Psoas muscle (tissue), 8 donors: ENCODE results near the gene ANAPC2. TPM values are rescaled to one million over a fixed set of nuclear protein-coding genes. Genes with fewer than 3 reads are reported as not detected.

Experiments
- ATAC-seq, 4 donors: fragments of 200-7000 bp; cut with Tn5 transposase; one replicate each; pipeline ENCODE4 v1.9.1; 2020; ENCODE audit warnings: moderate library complexity in 3 of 4, mild to moderate bottlenecking in 2 of 4
- DNase-seq, 2 donors: peaks; one replicate each; pipeline ENCODE4 v3.0.0-alpha.2; 2020
- H3K27ac ChIP-seq: fragments of 200-600 bp; one replicate; pipeline ENCODE4 v1.8.0; 2022
- H3K27me3 ChIP-seq, 3 donors: fragments of 200-600 bp in 1 of 3; one replicate each; pipeline versions ENCODE4 v1.6.1 to v1.8.0; 2013 to 2022; ENCODE audit warnings: low read length in 2 of 3, mild to moderate bottlenecking in 2 of 3, moderate library complexity in 1 of 3; ENCODE audit not compliant: insufficient read depth in 3 of 3
- H3K36me3 ChIP-seq, 2 donors: fragments of 200-600 bp in 1 of 2; one replicate each; pipeline versions ENCODE4 v1.6.1 to v1.8.0; 2013 to 2022; ENCODE audit warnings: low read depth in 1 of 2, mild to moderate bottlenecking in 1 of 2, moderate library complexity in 1 of 2; ENCODE audit not compliant: insufficient read depth in 1 of 2
- H3K4me1 ChIP-seq: fragments of 200-600 bp; one replicate; pipeline ENCODE4 v1.8.0; 2022
- H3K4me3 ChIP-seq: fragments of 200-600 bp; one replicate; pipeline ENCODE4 v1.8.0; 2022; ENCODE audit warnings: mild to moderate bottlenecking
- H3K9me3 ChIP-seq: fragments of 200-600 bp; one replicate; pipeline ENCODE4 v1.8.0; 2022
- WGBS, 3 donors: extraction: QIAGEN DNeasy Blood & Tissue Kit; methylation state at CpG; one replicate each; pipeline versions ENCODE4 v1.1.6 to v1.1.7; 2013; 5-methylcytosine and 5-hydroxymethylcytosine counted together
- intact Hi-C, 2 donors: fragments of 100-400 bp; cut with DNase I; formaldehyde crosslinking; loops; one replicate each; pipeline versions ENCODE4 v1.11.0 to v1.14.2; 2022
- long read RNA-seq, 2 donors: library from polyadenylated mRNA; unstranded; transcript quantifications; one replicate each; pipeline ENCODE4 v2.0.0, GENCODE V29; 2021
- polyA plus RNA-seq, 3 donors: library from polyadenylated mRNA; stranded (reverse); fragments of 200-250 nt; gene quantifications; one replicate each; pipeline ENCODE4 v1.2.3, GENCODE V29; 2013
- total RNA-seq, 4 donors: library from RNA; stranded (reverse); fragmentation: NEBNext Ultra II Directional in 2 of 4; extraction: Animal tissue kit (Norgen Biotek cat#: 25700) in 2 of 4; gene quantifications; one replicate each; pipeline versions ENCODE4 v1.2.1 to v1.2.4, GENCODE V29; 2021 to 2023
- TF ChIP-seq, protein P1 (sequence below): fragments of 200-600 bp; IDR thresholded peaks from one replicate; pipeline ENCODE4 v1.8.0; 2022; ENCODE audit warnings: antibody characterized with exemption
- donor health status: healthy with polysubstance abuse.
- donor health status: DM: no; HTN: no; CAD: no; lungs with moderate emphysema.
- donor health status: Bipolar disorder and iron deficiency.
- donor health status: healthy.
- donor health status: DM: yes; HTN: yes; CAD: no.
- donor health status: DM: no; HTN: no; CAD: no.
- donor health status: DM: no; HTN: no; CAD: no.
- donor health status: DM: yes; HTN: yes; CAD: no.

ANAPC2 gene, protein sequence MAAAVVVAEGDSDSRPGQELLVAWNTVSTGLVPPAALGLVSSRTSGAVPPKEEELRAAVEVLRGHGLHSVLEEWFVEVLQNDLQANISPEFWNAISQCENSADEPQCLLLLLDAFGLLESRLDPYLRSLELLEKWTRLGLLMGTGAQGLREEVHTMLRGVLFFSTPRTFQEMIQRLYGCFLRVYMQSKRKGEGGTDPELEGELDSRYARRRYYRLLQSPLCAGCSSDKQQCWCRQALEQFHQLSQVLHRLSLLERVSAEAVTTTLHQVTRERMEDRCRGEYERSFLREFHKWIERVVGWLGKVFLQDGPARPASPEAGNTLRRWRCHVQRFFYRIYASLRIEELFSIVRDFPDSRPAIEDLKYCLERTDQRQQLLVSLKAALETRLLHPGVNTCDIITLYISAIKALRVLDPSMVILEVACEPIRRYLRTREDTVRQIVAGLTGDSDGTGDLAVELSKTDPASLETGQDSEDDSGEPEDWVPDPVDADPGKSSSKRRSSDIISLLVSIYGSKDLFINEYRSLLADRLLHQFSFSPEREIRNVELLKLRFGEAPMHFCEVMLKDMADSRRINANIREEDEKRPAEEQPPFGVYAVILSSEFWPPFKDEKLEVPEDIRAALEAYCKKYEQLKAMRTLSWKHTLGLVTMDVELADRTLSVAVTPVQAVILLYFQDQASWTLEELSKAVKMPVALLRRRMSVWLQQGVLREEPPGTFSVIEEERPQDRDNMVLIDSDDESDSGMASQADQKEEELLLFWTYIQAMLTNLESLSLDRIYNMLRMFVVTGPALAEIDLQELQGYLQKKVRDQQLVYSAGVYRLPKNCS
- total RNA-seq: 10 to 100 TPM; 20.5 to 32.1 (median 24.3) TPM
- 10 to 100 TPM; 13.0 to 22.6 (median 21.6) TPM for polyA plus RNA-seq
- long read RNA-seq, donor 1, partial matches to known transcripts: 4 of 7 reads
- long read RNA-seq, donor 1, other reads (novel, unspliced or antisense): 0 of 7 reads
- long read RNA-seq, donor 2, transcript ANAPC2-201 (13 exons, 2,632 nt): major isoform, 6 of 13 reads
- long read RNA-seq, donor 2, partial matches to known transcripts: 5 of 13 reads
- long read RNA-seq, donor 2, other reads (novel, unspliced or antisense): 2 of 13 reads

- DNase-seq (peak; percentile 92 to 97), ATAC-seq (peak; percentile 93 to 95 (median 94))
- peak within 1 kb of the TSS; percentile 97 for H3K27ac ChIP-seq
- peaks cover 3 to 53% of the 10 kb centered on the region in 2 donors for H3K36me3 ChIP-seq
- H3K4me1 ChIP-seq: peaks cover 43% of the 10 kb centered on the region
- H3K9me3 ChIP-seq: no peaks in the 10 kb centered on the region
- H3K27me3 ChIP-seq: no peaks in the 10 kb centered on the region
- 0% methylated on average over 68 to 98 of the region's 98 CpGs for WGBS, 3 donors
- intact Hi-C loops: loop anchor here (1.0 to 5.0 kb wide), 3 partner anchors 17 to 39 kb away; partner anchors contain the start of genes CYSRT1 (in 1 of the 2), NDOR1 (in 1 of the 2), RNF208 (in 1 of the 2) and RNF224 (in 1 of the 2)
- H3K4me3 ChIP-seq: peak within 1 kb of the TSS; percentile 93
- TF ChIP-seq, protein P1, sequence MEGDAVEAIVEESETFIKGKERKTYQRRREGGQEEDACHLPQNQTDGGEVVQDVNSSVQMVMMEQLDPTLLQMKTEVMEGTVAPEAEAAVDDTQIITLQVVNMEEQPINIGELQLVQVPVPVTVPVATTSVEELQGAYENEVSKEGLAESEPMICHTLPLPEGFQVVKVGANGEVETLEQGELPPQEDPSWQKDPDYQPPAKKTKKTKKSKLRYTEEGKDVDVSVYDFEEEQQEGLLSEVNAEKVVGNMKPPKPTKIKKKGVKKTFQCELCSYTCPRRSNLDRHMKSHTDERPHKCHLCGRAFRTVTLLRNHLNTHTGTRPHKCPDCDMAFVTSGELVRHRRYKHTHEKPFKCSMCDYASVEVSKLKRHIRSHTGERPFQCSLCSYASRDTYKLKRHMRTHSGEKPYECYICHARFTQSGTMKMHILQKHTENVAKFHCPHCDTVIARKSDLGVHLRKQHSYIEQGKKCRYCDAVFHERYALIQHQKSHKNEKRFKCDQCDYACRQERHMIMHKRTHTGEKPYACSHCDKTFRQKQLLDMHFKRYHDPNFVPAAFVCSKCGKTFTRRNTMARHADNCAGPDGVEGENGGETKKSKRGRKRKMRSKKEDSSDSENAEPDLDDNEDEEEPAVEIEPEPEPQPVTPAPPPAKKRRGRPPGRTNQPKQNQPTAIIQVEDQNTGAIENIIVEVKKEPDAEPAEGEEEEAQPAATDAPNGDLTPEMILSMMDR: peak; percentile 12
These were observed at the start of gene ANAPC2, which contains the start of gene SSNA1 for GRCh38 chr9:137188490-137189296. ANAPC2 (minus strand) TSS chr9:137188560; CDS start chr9:137188532, 28 bp downstream. SSNA1 (plus strand) TSS chr9:137188676; CDS start chr9:137188727, 51 bp downstream.

DNA sequence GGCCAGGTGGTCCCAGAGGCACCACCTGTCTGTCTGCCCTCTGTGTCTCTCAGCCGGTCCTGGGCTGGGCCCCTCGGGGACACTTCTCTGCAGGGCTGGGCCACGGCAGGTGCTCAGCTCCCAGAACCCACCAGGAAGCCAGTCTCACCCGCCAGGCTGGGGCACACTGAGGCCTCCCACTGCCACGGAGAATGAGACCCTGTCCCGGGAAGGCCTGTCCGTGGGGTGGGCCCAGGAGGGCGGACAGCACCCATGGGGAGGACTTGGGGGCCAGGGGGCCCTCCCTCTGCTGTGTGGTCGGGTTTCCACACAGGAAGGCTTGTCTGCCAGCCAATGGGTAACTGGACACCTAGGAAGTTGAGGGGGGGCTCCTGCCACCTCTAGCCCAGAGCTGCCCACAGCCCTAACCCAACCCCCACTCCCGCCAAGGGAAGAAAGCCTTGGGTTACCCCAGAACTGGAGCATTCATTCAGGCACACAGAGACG lies 48.6 kb upstream of the ANAPC2 start:
- WGBS, 3 donors: 25 to 26% (median 26%) methylated on average over 11 of the region's 11 CpGs
- Histone ChIP-seq H3K27me3 (peaks cover 0 to 8% (median 0%) of the 10 kb centered on the region in 3 donors), H3K4me1 (peaks cover 37% of the 10 kb centered on the region), H3K36me3 (peaks cover 0 to 2% of the 10 kb centered on the region in 2 donors), H3K4me3 (peak overlapping the region; percentile 59), H3K27ac (peak overlapping the region; percentile 85), H3K9me3 (no peaks in the 10 kb centered on the region)
- intact Hi-C loops: no loop called here
- DNase-seq: no peak
- peak in 1 of 4 donors; percentile 3 for ATAC-seq
- TF ChIP-seq, protein P1: no peak

DNA sequence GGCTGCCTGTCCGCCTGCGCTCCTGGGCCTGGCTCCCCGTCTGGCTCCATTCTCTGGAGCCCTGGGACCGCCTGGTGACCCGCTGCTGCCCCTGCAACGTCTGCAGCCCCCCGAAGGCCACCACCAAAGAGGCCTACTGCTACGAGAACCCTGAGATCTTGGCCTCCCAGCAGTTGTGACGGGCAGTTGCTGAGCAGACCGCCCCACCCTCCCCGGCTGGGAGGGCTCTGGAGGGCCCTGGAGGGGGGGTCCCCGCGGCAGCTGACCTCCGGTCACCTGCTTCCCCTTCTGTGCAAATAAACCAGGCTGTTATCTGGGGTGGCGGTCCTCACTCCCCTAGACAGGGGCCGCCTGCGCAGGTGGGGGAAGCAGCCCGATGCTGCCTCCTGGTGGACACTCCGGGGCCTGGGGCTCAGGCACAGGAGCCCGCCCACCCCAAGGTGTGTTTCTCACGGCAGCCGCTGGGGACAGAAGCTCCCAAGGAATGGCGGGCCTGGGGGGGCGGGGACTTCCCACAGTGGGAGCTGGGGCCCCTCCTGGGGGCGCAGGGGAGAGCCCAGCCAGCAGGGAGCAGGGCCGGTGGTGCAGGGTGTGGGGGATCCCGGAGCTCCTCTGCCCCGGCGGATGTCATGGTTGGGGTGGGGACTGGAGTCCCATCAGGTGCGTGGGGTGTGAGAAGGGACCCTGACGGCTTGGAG lies 48.0 kb upstream of the ANAPC2 start:
- H3K27me3 ChIP-seq: peaks cover 0 to 13% (median 0%) of the 10 kb centered on the region in 3 donors
- peaks cover 37% of the 10 kb centered on the region for H3K4me1 ChIP-seq
- peak overlapping the region; percentile 85 for H3K27ac ChIP-seq
- no peaks in the 10 kb centered on the region for H3K9me3 ChIP-seq
- DNase-seq (peak; percentile 87 to 94), ATAC-seq (peak; percentile 58 to 77 (median 68))
- H3K36me3 ChIP-seq: no peaks in the 10 kb centered on the region
- H3K4me3 ChIP-seq: peak overlapping the region; percentile 59
- 8 to 10% (median 10%) methylated on average over 21 to 31 of the region's 31 CpGs for WGBS, 3 donors
- TF ChIP-seq, protein P1: peak; percentile 91
- intact Hi-C loops: no loop called here
